Superior temporal gyrus (tissue), 1 donor: Measurements from ENCODE around the gene TXNDC16.
"Not testable (repeated sequence)": the region's sequence is repeated elsewhere in the genome, so short reads cannot be mapped to it uniquely, and the experiment has no call there.

ENCODE experiments used
- DNase-seq: peaks from one replicate; pipeline ENCODE4 v3.0.0-alpha.2; 2016; ENCODE audit errors: extremely low spot score

TXNDC16 gene

DNA sequence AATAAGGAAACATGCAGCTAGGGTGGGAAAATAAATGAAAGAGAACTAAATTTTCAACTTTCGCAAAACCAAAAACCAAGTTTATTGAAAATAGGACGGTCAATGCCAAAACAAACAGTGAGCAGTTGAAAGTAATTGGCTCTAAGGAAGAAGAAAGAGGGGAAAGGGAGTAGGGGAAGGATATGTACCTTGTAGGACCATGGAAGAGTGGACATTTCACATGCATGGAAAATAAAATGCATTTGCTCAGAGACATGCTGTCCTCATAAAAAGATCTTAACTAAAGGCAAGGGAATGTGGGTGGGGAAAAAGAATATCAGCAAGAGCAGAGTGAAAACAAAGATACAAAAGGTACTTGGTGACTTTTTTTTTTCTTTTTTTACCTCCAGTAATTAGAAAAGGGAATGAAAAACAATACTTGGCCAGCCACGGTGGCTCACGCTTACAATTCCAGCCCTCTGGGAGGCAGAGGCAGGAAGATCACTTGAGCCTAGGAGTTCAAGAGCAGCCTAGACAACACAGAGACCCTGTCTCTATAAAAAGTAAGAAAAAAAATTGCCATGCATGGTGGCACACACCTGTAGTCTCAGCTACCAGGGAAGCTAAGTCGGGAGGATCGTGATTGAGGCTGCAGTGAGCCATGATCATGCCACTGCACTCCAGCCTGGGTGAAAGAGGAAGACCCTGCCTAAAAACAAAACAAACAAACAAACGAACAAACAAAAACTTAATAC is 6.6 kb downstream of the TXNDC16 start:
- DNase-seq, result no peak

DNA sequence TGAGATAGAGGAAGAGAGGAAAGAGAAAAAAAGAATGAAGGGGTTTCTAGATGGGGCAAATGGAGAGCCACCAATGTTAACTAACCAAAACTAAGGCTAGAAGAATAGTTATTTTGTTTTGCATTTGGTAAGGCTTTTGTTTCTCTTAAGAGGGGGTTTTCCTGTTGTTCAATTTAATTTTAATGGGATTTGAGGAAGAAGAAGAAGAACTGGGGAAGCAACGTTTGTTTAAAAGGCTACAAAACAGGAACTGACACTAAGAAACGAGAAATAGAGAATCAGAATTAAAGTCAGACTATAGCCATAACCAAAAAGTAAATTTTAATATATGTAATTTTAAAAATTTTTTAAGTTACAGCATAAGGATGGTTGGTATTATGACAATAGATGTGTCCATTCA is 13.7 kb downstream of the TXNDC16 start:
- no peak for DNase-seq

GRCh38 chr14:52536269-52536668 is 16.0 kb downstream of the TXNDC16 start:
- DNase-seq, result no peak

- no peak for DNase-seq
These were observed 20.8 kb downstream of the TXNDC16 start for GRCh38 chr14:52531481-52531880.

DNA sequence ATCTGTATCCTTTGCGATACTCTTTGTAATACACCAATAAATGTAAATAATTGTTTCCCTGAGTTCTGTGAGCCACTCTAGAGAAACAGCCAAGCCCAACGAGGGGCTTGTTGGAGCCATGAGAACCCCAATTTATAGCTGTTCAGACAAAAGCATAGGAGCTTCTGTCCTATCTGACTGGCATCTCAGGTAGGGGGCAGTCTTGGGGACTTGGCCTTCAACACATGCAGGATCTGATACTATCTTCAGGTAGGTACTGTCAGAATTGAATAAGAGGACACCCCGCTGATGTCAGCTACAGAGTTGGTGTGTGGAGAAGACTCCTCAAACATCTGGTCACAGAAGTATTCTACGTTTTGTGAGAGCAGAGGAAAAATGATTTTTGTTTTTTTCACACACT is 25.3 kb downstream of the TXNDC16 start:
- no peak for DNase-seq

GRCh38 chr14:52522581-52523345 is 29.5 kb downstream of the TXNDC16 start:
- DNase-seq, result no peak

DNA sequence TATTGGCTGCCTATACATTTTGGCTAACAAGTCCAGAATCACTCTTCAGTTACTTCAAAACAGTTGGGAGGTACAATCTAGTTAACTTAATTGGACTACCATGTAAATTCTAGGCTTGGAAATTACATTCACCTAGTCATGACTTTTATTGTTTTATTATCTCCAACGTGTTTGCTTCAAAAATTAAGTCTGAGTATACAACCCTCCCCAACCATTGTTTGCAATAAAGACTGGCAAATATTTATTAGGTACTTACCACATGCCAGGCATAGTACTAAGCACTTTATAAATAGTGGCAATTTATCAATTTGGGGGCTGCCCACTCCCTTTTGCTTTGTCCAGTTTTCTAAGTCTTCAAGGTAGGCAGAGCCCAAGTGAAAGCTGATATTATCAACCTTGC is 30.3 kb downstream of the TXNDC16 start:
- DNase-seq, result no peak

DNA sequence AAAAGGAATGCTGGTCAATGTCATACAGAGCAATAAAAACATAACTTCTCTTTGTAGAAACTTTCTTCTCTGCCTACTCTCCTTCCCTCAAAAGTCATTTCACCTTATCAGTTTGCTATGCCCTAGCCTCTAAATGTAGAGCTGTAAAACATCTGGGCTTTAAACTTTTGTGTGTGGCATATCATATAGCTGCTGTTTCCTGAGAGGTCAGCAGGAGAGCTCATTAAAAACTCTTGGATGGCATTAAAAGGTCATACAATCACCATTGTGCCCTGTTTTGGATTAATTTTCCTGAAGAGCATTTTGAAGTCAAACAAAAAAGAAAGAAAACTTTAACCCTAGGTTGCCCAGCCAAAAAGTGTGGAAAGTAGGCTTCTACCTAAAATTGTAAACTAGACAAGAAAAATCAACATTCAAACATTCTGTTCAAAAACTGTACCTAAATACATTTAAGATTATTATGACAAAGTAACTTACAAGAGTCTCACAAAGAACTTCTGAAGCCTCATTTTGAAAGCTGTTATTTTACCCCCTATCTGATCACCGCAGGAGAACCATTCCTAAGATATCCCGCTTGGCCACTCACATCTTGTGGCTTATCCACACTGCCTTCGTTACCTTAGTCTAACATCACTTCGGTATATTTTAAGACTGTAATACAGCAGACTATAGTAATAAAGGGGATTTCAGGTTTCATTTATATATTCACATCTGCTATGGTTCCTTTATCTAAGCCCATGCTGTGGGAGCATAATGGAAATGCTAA is 38.1 kb downstream of the TXNDC16 start:
- no peak for DNase-seq

GRCh38 chr14:52513249-52513648 is 39.1 kb downstream of the TXNDC16 start:
- no peak for DNase-seq

DNA sequence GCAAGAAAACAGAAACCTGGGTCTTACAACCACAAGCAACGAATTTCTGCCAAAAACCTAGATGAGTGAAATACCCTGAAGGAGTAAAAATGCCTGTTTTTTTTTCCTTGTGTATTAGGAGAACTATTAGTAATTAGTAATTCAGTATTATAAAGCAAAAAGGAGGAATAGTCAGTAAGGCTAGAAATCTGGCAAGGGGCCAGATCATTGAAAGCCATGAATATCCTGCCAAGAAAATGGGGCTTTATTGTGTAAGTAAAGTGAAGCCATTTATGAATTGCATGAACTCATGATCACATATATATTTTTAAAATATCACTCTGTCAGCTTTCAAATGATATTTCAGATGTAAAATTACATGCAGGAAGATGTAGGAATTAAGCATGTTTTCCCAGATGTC is 57.9 kb downstream of the TXNDC16 start:
- no peak for DNase-seq

DNA sequence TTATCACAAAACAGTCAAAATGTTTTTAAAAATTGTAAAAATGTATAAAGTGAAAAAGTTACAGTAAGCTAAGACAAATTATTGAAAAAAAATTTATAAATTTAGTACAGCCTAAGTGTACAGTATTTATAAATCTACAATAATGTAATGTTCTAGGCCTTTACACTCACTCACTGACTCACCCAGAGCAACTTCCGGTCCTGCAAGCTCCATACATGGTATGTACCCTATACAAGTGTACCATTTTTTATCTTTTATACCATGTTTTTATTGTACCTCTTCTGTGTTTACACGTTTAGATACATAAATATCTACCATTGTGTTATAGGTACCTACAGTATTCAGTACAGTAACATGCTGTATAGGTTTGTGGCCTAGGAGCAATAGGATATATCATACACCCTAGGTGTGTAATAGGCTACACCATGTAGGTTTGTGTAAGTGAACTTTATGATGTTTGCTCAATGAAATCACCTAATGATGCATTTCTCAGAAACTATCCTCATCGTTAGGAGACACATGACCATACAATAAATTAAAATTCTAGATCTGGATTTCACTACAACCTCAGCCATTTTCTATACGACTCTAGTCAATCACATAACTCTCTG is 66.8 kb downstream of the TXNDC16 start:
- DNase-seq, result no peak

DNA sequence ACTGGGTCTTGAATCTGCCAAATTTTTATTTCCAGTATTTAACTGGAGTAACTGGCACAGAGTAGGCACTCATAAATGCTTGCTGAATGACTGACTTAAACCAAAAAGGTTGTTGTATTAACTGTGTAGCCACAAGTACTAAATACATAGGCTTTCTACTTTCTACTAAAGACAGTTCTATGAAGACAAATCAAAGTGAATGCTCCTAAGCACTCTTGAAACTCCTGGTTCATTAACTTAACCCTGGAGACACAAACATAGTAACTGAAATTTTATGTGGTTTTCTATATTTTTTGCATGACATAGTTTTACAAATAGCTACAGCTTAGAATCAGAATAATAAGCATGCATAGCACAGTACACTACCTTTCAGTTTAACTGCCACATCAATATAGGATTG is 70.4 kb downstream of the TXNDC16 start:
- no peak for DNase-seq

GRCh38 chr14:52473557-52473956 is 78.7 kb downstream of the TXNDC16 start:
- DNase-seq, result peak; percentile 71

DNA sequence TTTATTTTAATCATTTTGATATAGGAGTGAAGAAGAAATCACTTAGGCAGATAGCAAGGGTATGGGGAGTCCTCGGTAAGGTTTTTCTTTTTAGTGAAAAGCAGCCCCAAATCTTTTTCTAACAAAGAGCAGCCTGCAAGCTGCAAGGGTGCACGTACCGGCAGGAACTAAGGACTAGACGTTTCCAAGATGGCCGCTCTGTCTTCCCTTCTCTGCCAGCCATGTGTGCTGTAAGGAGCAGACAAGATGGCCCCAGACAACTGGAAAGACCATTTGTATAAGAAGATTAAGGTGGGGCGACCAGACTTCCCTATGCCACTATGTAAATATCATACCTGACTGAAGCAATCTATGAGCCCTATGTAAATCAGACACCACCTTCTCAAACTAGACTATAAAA is 79.6 kb downstream of the TXNDC16 start:
- DNase-seq, result no peak

DNA sequence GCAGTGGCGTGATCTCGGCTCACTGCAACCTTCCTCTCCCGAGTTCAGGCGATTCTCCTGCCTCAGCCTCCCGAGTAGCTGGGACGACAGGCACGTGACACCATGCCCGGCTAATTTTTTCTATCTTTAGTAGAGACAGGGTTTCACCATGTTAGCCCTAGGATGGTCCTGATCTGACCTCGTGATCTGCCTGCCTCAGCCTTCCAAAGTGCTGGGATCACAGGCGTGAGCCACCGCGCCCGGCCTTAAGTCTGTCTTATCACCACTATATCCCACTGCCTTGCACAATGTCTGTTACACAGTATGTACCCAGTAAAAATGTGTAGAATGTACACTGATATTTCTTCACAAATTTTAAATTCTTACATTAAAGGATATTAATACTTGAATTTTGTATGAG is 80.1 kb downstream of the TXNDC16 start:
- DNase-seq, result not testable (repeated sequence)

DNA sequence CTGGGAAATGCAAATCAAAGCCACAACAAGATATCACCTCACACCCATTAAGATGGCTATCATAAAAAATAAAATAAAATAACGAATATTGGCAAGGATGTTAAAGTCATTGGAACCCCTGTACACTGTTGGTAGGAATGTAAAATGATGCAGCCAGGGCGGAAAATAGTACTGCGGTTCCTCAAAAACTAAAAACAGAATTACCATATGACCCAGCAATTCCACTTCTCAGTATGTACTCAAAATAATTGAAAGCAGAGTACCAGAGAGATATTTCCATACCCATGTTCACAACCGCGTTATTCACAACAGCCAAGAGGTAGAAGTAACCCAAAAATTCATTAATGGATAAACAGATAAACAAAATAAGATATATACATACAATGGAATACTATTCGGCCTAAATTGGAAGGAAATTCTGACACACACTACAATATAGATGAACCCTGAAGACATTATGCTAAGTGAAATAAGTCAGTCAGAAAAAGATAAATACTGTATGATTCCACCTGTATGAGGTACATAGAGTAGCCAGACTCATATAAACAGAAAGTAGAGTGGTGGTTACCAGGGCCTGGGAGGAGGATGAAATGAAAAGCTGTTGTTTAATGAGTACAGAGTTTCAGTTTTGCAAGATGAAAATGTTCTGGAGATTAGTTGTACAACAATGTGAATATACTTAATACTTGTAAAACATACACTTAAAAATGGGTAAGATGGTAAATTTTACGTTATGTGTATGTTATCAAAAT is 84.6 kb downstream of the TXNDC16 start:
- DNase-seq, result no peak

- no peak for DNase-seq
These were observed 88.1 kb downstream of the TXNDC16 start for GRCh38 chr14:52464175-52464574.

DNA sequence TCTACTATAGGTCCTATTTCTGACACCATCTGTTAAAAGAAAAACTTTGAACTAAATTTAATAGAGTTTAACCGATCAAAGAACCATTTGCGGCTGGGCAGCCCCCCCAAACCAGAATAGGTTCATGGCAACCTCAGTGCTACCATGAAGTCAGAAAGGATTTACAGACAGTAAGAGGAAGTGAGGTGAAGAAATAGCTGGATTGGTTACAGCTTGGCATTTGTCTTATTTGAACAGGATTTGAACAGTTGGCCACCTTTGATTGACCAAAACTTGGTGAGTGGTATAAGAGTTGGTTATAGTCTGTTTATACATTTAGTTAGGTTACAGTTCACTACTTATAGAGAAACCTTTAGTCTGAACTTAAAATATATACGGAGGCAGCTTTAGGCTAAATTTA is 88.9 kb downstream of the TXNDC16 start:
- DNase-seq, result no peak

DNA sequence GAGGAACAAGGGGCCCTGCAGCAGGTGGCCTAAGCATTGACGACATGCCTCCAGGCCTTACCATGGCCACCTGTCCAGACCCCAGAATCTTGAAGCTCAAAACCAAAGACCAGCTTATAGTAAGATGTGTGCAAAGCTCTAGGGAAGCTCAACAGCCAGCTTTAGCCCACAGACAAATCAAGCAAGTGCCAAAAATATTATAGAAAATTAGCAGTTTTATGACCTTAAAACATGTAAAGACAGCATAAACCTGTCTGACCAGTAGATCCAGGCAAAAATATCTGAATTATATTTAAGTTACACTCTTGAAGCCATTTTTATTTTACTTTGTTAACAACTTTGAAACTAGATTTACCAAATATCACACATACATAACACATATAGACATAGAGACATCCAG is 90.6 kb downstream of the TXNDC16 start:
- DNase-seq, result no peak

GRCh38 chr14:52458721-52459085 is 93.6 kb downstream of the TXNDC16 start:
- no peak for DNase-seq

DNA sequence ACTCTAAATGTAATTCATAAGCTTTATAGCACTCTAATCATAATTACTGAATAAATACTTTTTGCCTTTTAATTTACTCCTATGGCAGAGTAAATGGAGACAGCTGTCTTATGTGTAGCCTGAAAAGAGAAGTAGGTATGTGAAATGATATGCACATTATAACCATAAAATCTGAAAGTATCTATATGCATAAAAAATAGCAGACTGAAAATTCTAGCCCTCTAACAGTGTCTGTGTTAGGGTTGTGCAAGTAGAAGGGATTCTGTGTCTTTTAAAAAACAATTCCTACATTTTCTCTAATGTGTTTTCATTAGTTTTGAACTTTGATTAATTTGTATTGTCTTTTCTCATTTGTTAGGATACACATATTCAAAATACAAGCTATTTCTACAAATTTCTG is 94.9 kb downstream of the TXNDC16 start:
- DNase-seq, result no peak
